Esophagus muscularis mucosa (tissue), 4 donors: ENCODE measurements around the gene GSX2. TPM values are rescaled to one million over a fixed set of nuclear protein-coding genes. Genes with fewer than 3 reads are reported as not detected.
"Not testable (repeated sequence)": the region's sequence is repeated elsewhere in the genome, so short reads cannot be mapped to it uniquely, and the experiment has no call there.

Experiments
- DNase-seq: peaks from one replicate; pipeline ENCODE4 v3.0.0-alpha.2; 2017; ENCODE audit errors: extremely low spot score
- H3K27ac ChIP-seq, 4 donors: fragments of 200-600 bp; sonication (generic); replicated peaks in 1 of 4; 1 replicate in 3 of 4; 2 replicates in 1 of 4; pipeline ENCODE4 v1.5.1; 2016 to 2019; ENCODE audit warnings: mild to moderate bottlenecking in 1 of 4
- H3K27me3 ChIP-seq, 4 donors: fragments of 200-600 bp; sonication (generic); one replicate each; pipeline versions ENCODE4 v1.5.1 to v1.6.0; 2016 to 2019
- H3K36me3 ChIP-seq, 4 donors: fragments of 200-600 bp; sonication (generic); one replicate each; pipeline ENCODE4 v1.5.1; 2016 to 2019
- H3K4me1 ChIP-seq, 4 donors: fragments of 200-600 bp; sonication (generic); one replicate each; pipeline ENCODE4 v1.5.1; 2016 to 2019
- H3K4me3 ChIP-seq, 4 donors: fragments of 200-600 bp; sonication (generic); 1 replicate in 2 of 4; 2 replicates in 2 of 4; pipeline ENCODE4 v1.5.1; 2016 to 2019; ENCODE audit warnings: mild to moderate bottlenecking in 4 of 4, moderate library complexity in 1 of 4
- H3K9me3 ChIP-seq, 4 donors: fragments of 200-600 bp; sonication (generic); 1 replicate in 3 of 4; 2 replicates in 1 of 4; pipeline ENCODE4 v1.5.1; 2016 to 2019
- CTCF ChIP-seq, 3 experiments: fragments of 200-600 bp in 2 of 3; fragments of 450-650 bp in 1 of 3; sonication (generic) in 2 of 3; IDR thresholded peaks; one replicate each; pipeline ENCODE4 v1.5.1; 2017 to 2019; ENCODE audit warnings: antibody characterized with exemption in 3 of 3, mild to moderate bottlenecking in 2 of 3, moderate library complexity in 1 of 3
- EP300 ChIP-seq: sonication (generic); formaldehyde crosslinking; IDR thresholded peaks from one replicate; pipeline ENCODE4 v1.6.1; 2017; ENCODE audit warnings: antibody characterized with exemption
- POLR2A ChIP-seq: fragments of 450-650 bp; IDR thresholded peaks from one replicate; pipeline ENCODE4 v1.6.1; 2017; ENCODE audit warnings: antibody characterized with exemption, moderate library complexity, mild to moderate bottlenecking, low read depth
- POLR2AphosphoS5 ChIP-seq, 2 donors: sonication (generic); formaldehyde crosslinking; IDR thresholded peaks; one replicate each; pipeline ENCODE4 v1.6.1; 2017; ENCODE audit warnings: antibody characterized with exemption in 2 of 2
- WGBS: methylation state at CpG from one replicate; pipeline ENCODE4 v1.1.5; 2018; 5-methylcytosine and 5-hydroxymethylcytosine counted together
- intact Hi-C: fragments of 100-400 bp; cut with DNase I; formaldehyde crosslinking; loops from one replicate; pipeline ENCODE4 v1.15.1; 2023
- total RNA-seq, 4 donors: library from RNA; depleted of rRNA; stranded (reverse); fragments of >200 nt; gene quantifications; one replicate each; pipeline versions ENCODE4 v1.1.0 to v1.2.1, GENCODE V29; 2016

The GSX2 gene
- total RNA-seq, 4 donors from 2014 or later = not detected

- intact Hi-C loops = no loop called here
Measured at GRCh38 chr4:54104907-54105306, 4.9 kb downstream of the GSX2 start.

GRCh38 chr4:54107951-54108748 lies 8.2 kb downstream of the GSX2 start:
- DNase-seq = no peak
- Histone ChIP-seq H3K36me3 (no peaks in the 10 kb centered on the region), H3K4me1 (peaks cover 13 to 31% (median 27%) of the 10 kb centered on the region in 4 donors), H3K27ac (no peak overlapping the region), H3K4me3 (no peak overlapping the region), H3K27me3 (peaks cover 0 to 84% (median 36%) of the 10 kb centered on the region in 4 donors), H3K9me3 (no peaks in the 10 kb centered on the region)
- WGBS = 31% methylated on average over 22 of the region's 22 CpGs
- intact Hi-C loops = no loop called here
- TF ChIP-seq CTCF (IDR thresholded peaks at IDR 0.05) = no peak
- no peak for TF ChIP-seq POLR2AphosphoS5 (IDR thresholded peaks at IDR 0.05)
- no peak for TF ChIP-seq POLR2A
- TF ChIP-seq EP300 = no peak

More at GRCh38 chr4:54104907-54105306, 4.9 kb downstream of the GSX2 start:
- Histone ChIP-seq H3K36me3 (no peaks in the 10 kb centered on the region), H3K4me3 (no peak overlapping the region), H3K9me3 (no peaks in the 10 kb centered on the region), H3K27me3 (peaks cover 0 to 100% (median 62%) of the 10 kb centered on the region in 4 donors), H3K4me1 (peaks cover 22 to 50% (median 45%) of the 10 kb centered on the region in 4 donors), H3K27ac (no peak overlapping the region)
- WGBS = 79% methylated on average over 1 of the region's 1 CpG
- DNase-seq = no peak
- TF ChIP-seq EP300 (no peak), POLR2AphosphoS5 (IDR thresholded peaks at IDR 0.05) (no peak)

GRCh38 chr4:54109241-54110018 lies 9.5 kb downstream of the GSX2 start:
- Histone ChIP-seq H3K9me3 (no peaks in the 10 kb centered on the region), H3K36me3 (no peaks in the 10 kb centered on the region), H3K27me3 (peaks cover 0 to 76% (median 26%) of the 10 kb centered on the region in 4 donors), H3K4me3 (peak overlapping the region in 3 of 4 donors; percentile 0 to 35 (median 29)), H3K27ac (no peak overlapping the region), H3K4me1 (peaks cover 13 to 20% (median 16%) of the 10 kb centered on the region in 4 donors)
- intact Hi-C loops = no loop called here
- 28% methylated on average over 36 of the region's 51 CpGs for WGBS
- TF ChIP-seq POLR2A (no peak), EP300 (no peak), CTCF (IDR thresholded peaks at IDR 0.05) (no peak), POLR2AphosphoS5 (IDR thresholded peaks at IDR 0.05) (no peak)
- DNase-seq = no peak

GRCh38 chr4:54110019-54110416 lies 10.1 kb downstream of the GSX2 start:
- Histone ChIP-seq H3K9me3 (no peaks in the 10 kb centered on the region), H3K4me3 (peak overlapping the region in 2 of 4 donors; percentile 29 to 35), H3K27ac (no peak overlapping the region), H3K4me1 (peaks cover 13 to 20% (median 16%) of the 10 kb centered on the region in 4 donors), H3K36me3 (no peaks in the 10 kb centered on the region), H3K27me3 (peaks cover 0 to 70% (median 25%) of the 10 kb centered on the region in 4 donors)
- no peak for DNase-seq
- TF ChIP-seq EP300 (no peak), POLR2AphosphoS5 (IDR thresholded peaks at IDR 0.05) (no peak), CTCF (IDR thresholded peaks at IDR 0.05) (no peak), POLR2A (no peak)
- WGBS = 29% methylated on average over 10 of the region's 10 CpGs
- intact Hi-C loops = no loop called here

GRCh38 chr4:54113206-54113605 lies 13.2 kb downstream of the GSX2 start:
- DNase-seq, H3K4me3 ChIP-seq, intact Hi-C loops, H3K9me3 ChIP-seq, H3K36me3 ChIP-seq, H3K27ac ChIP-seq: not testable (repeated sequence)
- Histone ChIP-seq H3K27me3 (peaks cover 0 to 51% (median 19%) of the 10 kb centered on the region in 4 donors), H3K4me1 (peaks cover 13 to 20% (median 15%) of the 10 kb centered on the region in 4 donors)
- 92% methylated on average over 1 of the region's 1 CpG for WGBS

- DNase-seq, H3K36me3 ChIP-seq, H3K9me3 ChIP-seq, H3K4me1 ChIP-seq, H3K4me3 ChIP-seq, intact Hi-C loops, H3K27ac ChIP-seq: not testable (repeated sequence)
- peaks cover 0 to 26% (median 0%) of the 10 kb centered on the region in 4 donors for H3K27me3 ChIP-seq
- 89% methylated on average over 6 of the region's 6 CpGs for WGBS
Measured at GRCh38 chr4:54116246-54116645, 16.3 kb downstream of the GSX2 start.
